Endodermal cell (in vitro differentiated cells): ENCODE measurements around the gene BRD4. TPM values are rescaled to one million over a fixed set of nuclear protein-coding genes. Genes with fewer than 3 reads are reported as not detected.

Source experiments
- DNase-seq: peaks from one replicate; pipeline ENCODE4 v3.0.0-alpha.2; 2017
- H3K27ac ChIP-seq: 2 replicates; pipeline ENCODE4 v1.5.1; 2013; ENCODE audit warnings: mild to moderate bottlenecking, low read depth, low read length, moderate library complexity
- H3K27me3 ChIP-seq: 2 replicates; pipeline ENCODE4 v1.6.1; 2013; ENCODE audit warnings: mild to moderate bottlenecking, low read length, moderate library complexity; ENCODE audit not compliant: insufficient read depth, control insufficient read depth, poor library complexity, severe bottlenecking
- H3K36me3 ChIP-seq: 2 replicates; pipeline ENCODE4 v1.7.0; 2013; ENCODE audit warnings: mild to moderate bottlenecking, low read length, moderate library complexity; ENCODE audit not compliant: control insufficient read depth, insufficient read depth
- H3K4me1 ChIP-seq: one replicate; pipeline ENCODE4 v1.7.0; 2013; ENCODE audit warnings: low read length; ENCODE audit not compliant: control insufficient read depth, insufficient read depth
- H3K4me3 ChIP-seq: 2 replicates; pipeline ENCODE4 v1.5.1; 2013; ENCODE audit warnings: mild to moderate bottlenecking, low read length, moderate library complexity
- H3K9ac ChIP-seq: 2 replicates; pipeline ENCODE4 v1.6.1; 2013; ENCODE audit warnings: mild to moderate bottlenecking, low read length, moderate library complexity; ENCODE audit not compliant: poor library complexity, severe bottlenecking; ENCODE audit errors: extremely low read depth
- H3K9me3 ChIP-seq: 2 replicates; pipeline ENCODE4 v1.6.1; 2013; ENCODE audit warnings: mild to moderate bottlenecking, low read length, moderate library complexity; ENCODE audit not compliant: control insufficient read depth
- H3K27ac Mint-ChIP-seq: 2 replicates; pipeline ENCODE4 v1.8.0; 2020; ENCODE audit warnings: mixed read lengths
- H3K27me3 Mint-ChIP-seq: 2 replicates; pipeline ENCODE4 v1.8.0; 2021; ENCODE audit warnings: mild to moderate bottlenecking, mixed read lengths; ENCODE audit not compliant: insufficient read depth
- H3K36me3 Mint-ChIP-seq: 2 replicates; pipeline ENCODE4 v1.8.0; 2020; ENCODE audit warnings: low read depth, mixed read lengths
- H3K4me1 Mint-ChIP-seq: 2 replicates; pipeline ENCODE4 v1.8.0; 2020; ENCODE audit warnings: mixed read lengths
- H3K4me3 Mint-ChIP-seq: 2 replicates; pipeline ENCODE4 v1.8.0; 2020; ENCODE audit warnings: mild to moderate bottlenecking, moderate library complexity, mixed read lengths
- H3K9me3 Mint-ChIP-seq: 2 replicates; pipeline ENCODE4 v1.8.0; 2020; ENCODE audit warnings: mild to moderate bottlenecking, mixed read lengths
- CTCF ChIP-seq: fragments of 200-600 bp; sonication (generic); conservative IDR thresholded peaks from 2 replicates; pipeline ENCODE4 v1.5.0; 2021; ENCODE audit warnings: antibody characterized with exemption, mild to moderate bottlenecking
- whole genome bisulfite sequencing, 2 experiments: methylation state at CpG; one replicate each; pipeline versions ENCODE4 v1.1.5 to v1.1.7; 2013; ENCODE audit warnings: missing lambda C conversion rate in 2 of 2, mixed read lengths in 1 of 2; ENCODE audit not compliant: insufficient coverage in 1 of 2, insufficient read length in 1 of 2; 5-methylcytosine and 5-hydroxymethylcytosine counted together
- total RNA-seq, 2 donors: library from RNA; stranded (reverse); fragmentation: NEBNext Ultra II Directional in 1 of 2; extraction: Animal tissue kit (Norgen Biotek cat#: 25700) in 1 of 2; gene quantifications; 2 replicates in 1 of 2; 3 replicates in 1 of 2; pipeline ENCODE4 v1.2.1, GENCODE V29; 2021

Gene BRD4
- total RNA-seq, 2 donors from 2014 or later, result 149 to 156 TPM

GRCh38 chr19:15188851-15189250, 143.5 kb downstream of the BRD4 start:
- no peaks in the 10 kb centered on the region for H3K4me1 ChIP-seq
- H3K36me3 Mint-ChIP-seq, result peaks cover 84% of the 10 kb centered on the region
- peaks cover 95% of the 10 kb centered on the region for H3K36me3 ChIP-seq
- H3K9me3 ChIP-seq, result no peaks in the 10 kb centered on the region
- H3K9ac ChIP-seq, result no peak overlapping the region
- no peaks in the 10 kb centered on the region for H3K27me3 ChIP-seq
- DNase-seq, result no peak
- WGBS, 2 experiments, result 92 to 97% methylated on average over 13 to 24 of the region's 24 CpGs
- no peaks in the 10 kb centered on the region for H3K9me3 Mint-ChIP-seq
- H3K4me3 ChIP-seq, result no peak overlapping the region
- H3K4me3 Mint-ChIP-seq, result no peak overlapping the region
- TF ChIP-seq CTCF, result no peak
- no peaks in the 10 kb centered on the region for H3K4me1 Mint-ChIP-seq
- H3K27ac ChIP-seq, result no peak overlapping the region
- no peaks in the 10 kb centered on the region for H3K27me3 Mint-ChIP-seq
- no peak overlapping the region for H3K27ac Mint-ChIP-seq

DNA sequence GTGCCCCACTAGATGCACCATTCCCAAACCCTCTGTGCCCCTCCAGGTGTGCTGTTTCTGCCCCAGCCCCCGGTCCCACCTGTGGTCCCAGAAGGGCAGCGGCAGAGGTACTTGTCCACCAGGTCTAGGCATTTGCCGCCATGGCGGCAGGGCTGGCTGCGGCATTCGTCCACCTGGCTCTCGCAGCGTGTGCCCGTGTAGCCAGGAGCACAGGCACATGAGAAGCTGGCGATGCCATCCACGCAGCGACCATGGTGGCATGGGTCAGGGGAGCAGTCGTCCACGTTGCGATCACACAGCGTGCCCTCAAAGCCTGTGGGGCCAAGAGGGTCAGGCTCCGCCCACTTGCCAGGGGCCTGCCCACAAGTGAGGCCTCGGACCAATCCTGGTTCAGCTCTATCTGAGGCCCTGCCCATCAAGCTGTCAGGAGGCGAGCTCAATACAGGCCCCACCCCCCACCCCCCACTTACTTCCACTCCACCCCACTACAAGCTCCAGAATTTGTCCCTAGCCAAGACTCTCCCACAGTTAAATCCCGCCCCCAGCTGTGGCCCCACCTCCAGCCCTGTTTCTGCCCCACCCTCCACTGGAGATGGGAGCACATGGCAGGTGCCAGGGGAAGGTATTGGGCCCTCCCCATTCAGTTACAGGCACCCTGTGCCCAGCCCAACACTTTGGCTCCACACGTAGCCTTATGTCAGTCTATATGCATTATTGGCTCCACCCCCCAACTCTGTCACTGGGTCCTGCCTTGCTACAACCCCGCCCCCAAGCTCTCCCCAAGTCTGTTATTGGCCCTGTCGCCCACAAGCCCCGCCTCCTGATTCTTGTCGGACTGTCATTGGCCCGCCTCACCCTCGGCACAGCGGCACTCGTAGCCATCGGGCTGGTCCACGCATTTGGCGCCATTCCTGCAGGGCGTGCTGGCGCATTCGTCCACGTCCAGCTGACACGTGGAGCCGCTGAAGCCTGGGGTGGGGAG, 145.0 kb downstream of the BRD4 start:
- H3K4me3 ChIP-seq, result no peak overlapping the region
- Mint-ChIP-seq H3K27ac (no peak overlapping the region), H3K4me1 (no peaks in the 10 kb centered on the region), H3K9me3 (no peaks in the 10 kb centered on the region), H3K27me3 (no peaks in the 10 kb centered on the region), H3K36me3 (peaks cover 78% of the 10 kb centered on the region), H3K4me3 (no peak overlapping the region)
- DNase-seq, result peak; percentile 77
- TF ChIP-seq CTCF, result no peak
- 97 to 100% methylated on average over 16 to 38 of the region's 38 CpGs for WGBS, 2 experiments
- H3K9ac ChIP-seq, result no peak overlapping the region
- H3K9me3 ChIP-seq, result no peaks in the 10 kb centered on the region
- no peaks in the 10 kb centered on the region for H3K27me3 ChIP-seq
- H3K4me1 ChIP-seq, result no peaks in the 10 kb centered on the region
- peaks cover 90% of the 10 kb centered on the region for H3K36me3 ChIP-seq
- no peak overlapping the region for H3K27ac ChIP-seq

Other genes starting within 250 kb of the BRD4 start
- 10 to 100 TPM in 1 of 2 donors, 1 to 10 TPM in 1; 8.9 to 12.2 TPM for gene SYDE1, start 225.1 kb downstream of the BRD4 start, total RNA-seq
- 100 to 1,000 TPM; 140 to 171 TPM for gene NOTCH3, start 131.5 kb downstream of the BRD4 start, total RNA-seq
- 10 to 100 TPM; 14.5 to 18.7 TPM for gene EPHX3, start 100.1 kb downstream of the BRD4 start, total RNA-seq
- gene AKAP8, start 47.2 kb upstream of the BRD4 start, total RNA-seq, result 10 to 100 TPM; 34.9 to 39.6 TPM
- 100 to 1,000 TPM; 190 to 237 TPM for gene AKAP8L, start 86.4 kb upstream of the BRD4 start, total RNA-seq
- 10 to 100 TPM; 38.0 to 38.6 TPM for gene WIZ, start 117.4 kb upstream of the BRD4 start, total RNA-seq
- gene RASAL3, start 132.0 kb upstream of the BRD4 start, total RNA-seq, result not detected
- not detected for gene PGLYRP2, start 147.0 kb upstream of the BRD4 start, total RNA-seq
- not detected for gene CYP4F22, start 176.0 kb upstream of the BRD4 start, total RNA-seq